CD4-positive, CD25-positive, alpha-beta regulatory T cell (primary cell): ENCODE results near the gene AMPH. TPM values are rescaled to one million over a fixed set of nuclear protein-coding genes. Genes with fewer than 3 reads are reported as not detected.

Experiments
- ATAC-seq, 2 donors: fragments of 150-1000 bp; cut with Tn5 transposase; one replicate each; pipeline ENCODE4 v1.10.0; 2021; ENCODE audit warnings: low read depth in 2 of 2, moderate number of reproducible peaks in 2 of 2, moderate library complexity in 1 of 2
- DNase-seq, 3 donors: peaks; one replicate each; pipeline versions ENCODE4 v3.0.0 to v3.0.0-alpha.2; 2012 to 2022; ENCODE audit warnings: mixed read lengths in 1 of 3
- H3K27ac ChIP-seq: one replicate; pipeline ENCODE4 v1.7.0; 2013; ENCODE audit warnings: mild to moderate bottlenecking, low read length; ENCODE audit not compliant: insufficient read depth, poor library complexity, severe bottlenecking
- H3K27me3 ChIP-seq: one replicate; pipeline ENCODE4 v1.7.0; 2013; ENCODE audit warnings: low read length; ENCODE audit not compliant: control insufficient read depth, insufficient read depth
- H3K36me3 ChIP-seq: one replicate; pipeline ENCODE4 v1.7.0; 2013; ENCODE audit warnings: mild to moderate bottlenecking, low read length, moderate library complexity; ENCODE audit not compliant: control insufficient read depth, insufficient read depth
- H3K4me1 ChIP-seq: 2 replicates; pipeline ENCODE4 v1.7.0; 2013; ENCODE audit warnings: mild to moderate bottlenecking, low read length; ENCODE audit not compliant: insufficient read depth, control insufficient read depth, poor library complexity, severe bottlenecking
- H3K4me3 ChIP-seq: one replicate; pipeline ENCODE4 v1.7.0; 2013; ENCODE audit warnings: low read depth, mild to moderate bottlenecking, low read length, moderate library complexity
- H3K9me3 ChIP-seq, 2 experiments: 1 replicate in 1 of 2; 2 replicates in 1 of 2; pipeline ENCODE4 v1.7.0; 2013; ENCODE audit warnings: low read length in 2 of 2, mild to moderate bottlenecking in 1 of 2, moderate library complexity in 1 of 2; ENCODE audit not compliant: control insufficient read depth in 2 of 2
- H3K27ac Mint-ChIP-seq, 3 donors: one replicate each; pipeline ENCODE4 v1.8.0; 2020 to 2022; ENCODE audit warnings: mild to moderate bottlenecking in 3 of 3, mixed read lengths in 3 of 3, moderate library complexity in 2 of 3
- H3K27me3 Mint-ChIP-seq: one replicate; pipeline ENCODE4 v1.8.0; 2022; ENCODE audit warnings: mild to moderate bottlenecking, mixed read lengths
- H3K36me3 Mint-ChIP-seq: one replicate; pipeline ENCODE4 v1.8.0; 2020; ENCODE audit warnings: mixed read lengths
- H3K4me1 Mint-ChIP-seq, 4 donors: one replicate each; pipeline ENCODE4 v1.8.0; 2020 to 2022; ENCODE audit warnings: mixed read lengths in 4 of 4, mild to moderate bottlenecking in 1 of 4
- H3K4me3 Mint-ChIP-seq, 4 donors: one replicate each; pipeline ENCODE4 v1.8.0; 2020 to 2022; ENCODE audit warnings: mild to moderate bottlenecking in 4 of 4, mixed read lengths in 4 of 4, moderate library complexity in 3 of 4
- H3K9me3 Mint-ChIP-seq, 7 donors: one replicate each; pipeline ENCODE4 v1.8.0; 2020 to 2022; ENCODE audit warnings: mixed read lengths in 7 of 7, mild to moderate bottlenecking in 3 of 7, moderate library complexity in 2 of 7
- polyA plus RNA-seq, 4 donors: library from polyadenylated mRNA; unstranded; fragments of 300-500 nt; fragmentation: Illumina TruSeq; gene quantifications; one replicate each; pipeline ENCODE4 v1.2.3, GENCODE V29; 2021
- total RNA-seq: library from RNA; stranded (reverse); gene quantifications from one replicate; pipeline ENCODE4 v1.2.3, GENCODE V29; 2022

Gene AMPH
- total and polyA plus RNA-seq, 5 donors from 2014 or later = 0.09 to 0.11 (median 0.10) TPM; not detected in 2

DNA sequence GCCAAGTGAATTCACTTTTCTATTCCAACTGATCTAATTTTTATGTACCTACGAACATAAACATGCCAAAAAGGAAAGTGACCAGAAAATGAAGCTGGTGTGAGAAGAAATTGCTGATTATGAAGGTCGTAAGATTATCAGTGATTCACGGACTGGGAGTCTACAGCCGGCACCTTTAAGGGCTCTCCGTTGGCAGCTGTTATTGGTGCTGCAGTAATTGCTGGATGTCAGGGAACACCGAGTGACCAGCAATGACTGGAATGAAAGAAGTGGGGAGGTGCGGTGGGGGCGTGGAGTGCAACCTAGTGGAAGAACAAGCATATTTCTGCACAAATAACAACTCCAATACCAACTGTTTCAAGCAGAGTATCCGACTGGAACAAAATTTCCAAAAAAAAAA lies 247.9 kb downstream of the AMPH start:
- Histone ChIP-seq H3K4me3 (no peak overlapping the region), H3K9me3 (no peaks in the 10 kb centered on the region), H3K27ac (no peak overlapping the region), H3K4me1 (no peaks in the 10 kb centered on the region), H3K27me3 (no peaks in the 10 kb centered on the region), H3K36me3 (peaks cover 4% of the 10 kb centered on the region)
- peaks cover 0 to 5% (median under 1%) of the 10 kb centered on the region in 4 donors for H3K4me1 Mint-ChIP-seq
- no peak overlapping the region for H3K4me3 Mint-ChIP-seq
- peaks cover 0 to 2% (median 0%) of the 10 kb centered on the region in 7 donors for H3K9me3 Mint-ChIP-seq
- H3K27me3 Mint-ChIP-seq = no peaks in the 10 kb centered on the region
- peaks cover 9% of the 10 kb centered on the region for H3K36me3 Mint-ChIP-seq
- peak overlapping the region in 1 of 3 donors; percentile 85 for H3K27ac Mint-ChIP-seq
- no peak for ATAC-seq
- DNase-seq = no peak

DNA sequence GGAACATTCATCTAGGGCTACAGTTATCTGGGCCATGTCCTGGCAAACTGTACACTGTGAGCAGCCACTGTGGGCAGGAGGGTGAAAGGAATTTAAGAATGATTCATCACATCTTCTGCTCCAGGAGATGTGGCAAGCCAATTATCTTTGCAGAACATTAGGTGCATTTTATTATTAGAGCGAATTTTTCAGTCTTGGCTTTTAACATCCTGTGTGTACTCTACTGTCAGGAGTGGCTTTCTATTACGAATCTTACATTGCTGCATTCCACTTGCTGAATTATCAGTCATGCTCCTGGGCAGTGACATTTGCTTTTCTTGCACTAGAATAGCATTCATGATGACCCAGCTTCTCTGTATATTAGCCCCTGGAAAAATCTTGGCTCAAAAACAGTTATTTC lies 248.5 kb downstream of the AMPH start:
- Mint-ChIP-seq H3K27me3 (no peaks in the 10 kb centered on the region), H3K4me3 (no peak overlapping the region), H3K4me1 (peaks cover 0 to 5% (median under 1%) of the 10 kb centered on the region in 4 donors), H3K36me3 (peaks cover 10% of the 10 kb centered on the region), H3K27ac (no peak overlapping the region), H3K9me3 (peaks cover 0 to 2% (median 0%) of the 10 kb centered on the region in 7 donors)
- Histone ChIP-seq H3K36me3 (peaks cover 5% of the 10 kb centered on the region), H3K4me1 (no peaks in the 10 kb centered on the region), H3K9me3 (no peaks in the 10 kb centered on the region), H3K4me3 (no peak overlapping the region), H3K27me3 (no peaks in the 10 kb centered on the region), H3K27ac (no peak overlapping the region)
- ATAC-seq (no peak), DNase-seq (no peak)

DNA sequence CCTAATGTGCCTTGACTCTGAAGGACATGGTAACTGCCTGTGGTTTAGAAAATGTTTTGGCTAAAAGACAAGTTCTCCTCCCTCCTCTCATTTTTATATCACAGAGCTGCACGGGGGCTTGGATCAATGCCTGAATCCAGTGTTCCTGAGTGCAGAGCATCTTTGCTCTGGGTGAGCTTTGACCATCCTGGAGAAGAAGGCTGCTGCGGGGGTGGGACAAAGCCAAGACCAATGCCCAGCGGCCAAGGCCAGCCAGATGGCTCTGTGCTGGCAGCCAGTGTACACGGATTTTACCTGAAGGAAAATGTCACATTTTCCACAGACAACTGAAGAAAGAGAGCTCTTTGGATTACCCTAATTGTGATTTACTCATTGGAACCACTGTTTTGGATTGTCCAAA lies 255.7 kb downstream of the AMPH start:
- Mint-ChIP-seq H3K27ac (no peak overlapping the region), H3K36me3 (peaks cover 17% of the 10 kb centered on the region), H3K4me1 (peaks cover 0 to 17% (median 13%) of the 10 kb centered on the region in 4 donors), H3K4me3 (no peak overlapping the region), H3K27me3 (no peaks in the 10 kb centered on the region), H3K9me3 (peaks cover 0 to 2% (median 0%) of the 10 kb centered on the region in 7 donors)
- H3K27ac ChIP-seq = no peak overlapping the region
- no peaks in the 10 kb centered on the region for H3K27me3 ChIP-seq
- H3K4me3 ChIP-seq = no peak overlapping the region
- no peaks in the 10 kb centered on the region for H3K4me1 ChIP-seq
- H3K36me3 ChIP-seq = peaks cover 26% of the 10 kb centered on the region
- no peaks in the 10 kb centered on the region for H3K9me3 ChIP-seq
- no peak for DNase-seq
- no peak for ATAC-seq

DNA sequence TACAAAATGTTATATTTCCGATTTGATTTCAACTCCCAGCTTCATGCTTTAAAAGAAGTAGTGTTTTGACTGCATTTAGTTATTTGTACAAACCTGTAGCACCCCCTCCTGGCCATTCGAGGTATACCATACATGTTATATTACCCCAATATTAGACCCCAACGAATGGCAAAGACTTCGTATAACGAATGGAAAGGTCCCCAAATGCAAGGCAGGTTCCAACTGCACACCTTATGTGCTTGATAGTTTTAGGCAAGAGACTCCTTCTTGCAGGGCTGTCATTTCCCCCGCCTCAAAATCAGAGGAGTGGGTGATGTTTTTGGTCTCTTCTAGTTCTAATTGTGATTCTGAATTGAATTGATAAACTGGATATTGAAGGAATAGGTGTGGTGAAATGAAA lies 256.7 kb downstream of the AMPH start:
- no peak overlapping the region for H3K4me3 ChIP-seq
- Mint-ChIP-seq H3K4me3 (no peak overlapping the region), H3K4me1 (peaks cover 6 to 25% (median 21%) of the 10 kb centered on the region in 4 donors), H3K36me3 (peaks cover 10% of the 10 kb centered on the region), H3K9me3 (peaks cover 0 to 2% (median 0%) of the 10 kb centered on the region in 7 donors), H3K27me3 (no peaks in the 10 kb centered on the region), H3K27ac (no peak overlapping the region)
- ATAC-seq = peak; percentile 59 to 63
- no peak overlapping the region for H3K27ac ChIP-seq
- H3K27me3 ChIP-seq = no peaks in the 10 kb centered on the region
- peaks cover 22% of the 10 kb centered on the region for H3K36me3 ChIP-seq
- H3K4me1 ChIP-seq = peaks cover 9% of the 10 kb centered on the region
- no peaks in the 10 kb centered on the region for H3K9me3 ChIP-seq
- DNase-seq = peak; percentile 47 to 64 (median 60)

DNA sequence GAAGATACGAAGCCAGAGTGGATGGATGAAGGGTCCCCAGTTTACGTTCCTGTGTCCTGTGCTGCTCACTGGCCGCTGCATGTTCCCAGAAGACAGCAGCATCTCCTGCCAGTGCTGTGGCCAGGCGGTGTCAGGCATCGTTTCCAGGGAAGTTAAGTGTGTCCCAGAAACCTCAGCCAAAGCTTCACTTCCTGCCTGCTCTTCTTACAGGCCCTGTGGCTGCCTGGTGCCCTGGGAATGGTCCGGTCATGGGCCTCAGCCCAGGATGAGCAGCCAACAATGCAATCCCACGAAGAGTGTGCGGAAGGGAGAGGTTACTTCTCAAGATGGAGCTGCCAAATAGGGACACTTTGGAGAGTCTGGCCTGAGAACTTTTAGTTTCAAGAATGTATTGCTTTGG lies 258.0 kb downstream of the AMPH start:
- no peak overlapping the region for H3K4me3 Mint-ChIP-seq
- peaks cover 10% of the 10 kb centered on the region for H3K36me3 Mint-ChIP-seq
- Histone ChIP-seq H3K36me3 (peaks cover 22% of the 10 kb centered on the region), H3K4me1 (peaks cover 21% of the 10 kb centered on the region), H3K9me3 (no peaks in the 10 kb centered on the region), H3K27me3 (no peaks in the 10 kb centered on the region), H3K4me3 (no peak overlapping the region), H3K27ac (no peak overlapping the region)
- peaks cover 4% of the 10 kb centered on the region for H3K27me3 Mint-ChIP-seq
- ATAC-seq = no peak
- no peak for DNase-seq
- H3K4me1 Mint-ChIP-seq = peaks cover 11 to 39% (median 32%) of the 10 kb centered on the region in 4 donors
- H3K27ac Mint-ChIP-seq = no peak overlapping the region
- H3K9me3 Mint-ChIP-seq = no peaks in the 10 kb centered on the region

DNA sequence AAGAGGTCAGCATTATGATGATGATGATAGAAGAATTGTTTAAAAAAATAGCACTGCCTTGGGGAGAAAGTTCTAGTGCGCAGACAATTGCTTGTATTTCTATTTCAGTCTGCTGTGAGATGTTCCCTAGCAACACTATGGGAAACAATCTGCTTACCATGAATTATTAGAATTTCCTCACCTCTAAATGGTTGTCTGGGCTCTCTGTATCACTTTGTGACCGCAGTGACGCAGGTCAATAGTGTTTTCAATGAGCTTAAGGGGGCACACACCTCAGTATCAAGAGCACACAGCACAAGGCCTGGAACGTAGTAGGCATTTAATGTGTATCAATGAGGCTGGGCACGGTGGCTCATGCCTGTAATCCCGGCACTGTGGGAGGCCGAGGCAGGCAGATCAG lies 258.9 kb downstream of the AMPH start:
- Mint-ChIP-seq H3K9me3 (no peaks in the 10 kb centered on the region), H3K36me3 (peaks cover 5% of the 10 kb centered on the region), H3K27ac (peak overlapping the region in 2 of 3 donors; percentile 68 to 70), H3K27me3 (peaks cover 4% of the 10 kb centered on the region), H3K4me3 (no peak overlapping the region), H3K4me1 (peaks cover 16 to 48% (median 39%) of the 10 kb centered on the region in 4 donors)
- Histone ChIP-seq H3K36me3 (peaks cover 18% of the 10 kb centered on the region), H3K27ac (no peak overlapping the region), H3K4me3 (no peak overlapping the region), H3K27me3 (no peaks in the 10 kb centered on the region), H3K4me1 (peaks cover 29% of the 10 kb centered on the region), H3K9me3 (no peaks in the 10 kb centered on the region)
- no peak for ATAC-seq
- no peak for DNase-seq

DNA sequence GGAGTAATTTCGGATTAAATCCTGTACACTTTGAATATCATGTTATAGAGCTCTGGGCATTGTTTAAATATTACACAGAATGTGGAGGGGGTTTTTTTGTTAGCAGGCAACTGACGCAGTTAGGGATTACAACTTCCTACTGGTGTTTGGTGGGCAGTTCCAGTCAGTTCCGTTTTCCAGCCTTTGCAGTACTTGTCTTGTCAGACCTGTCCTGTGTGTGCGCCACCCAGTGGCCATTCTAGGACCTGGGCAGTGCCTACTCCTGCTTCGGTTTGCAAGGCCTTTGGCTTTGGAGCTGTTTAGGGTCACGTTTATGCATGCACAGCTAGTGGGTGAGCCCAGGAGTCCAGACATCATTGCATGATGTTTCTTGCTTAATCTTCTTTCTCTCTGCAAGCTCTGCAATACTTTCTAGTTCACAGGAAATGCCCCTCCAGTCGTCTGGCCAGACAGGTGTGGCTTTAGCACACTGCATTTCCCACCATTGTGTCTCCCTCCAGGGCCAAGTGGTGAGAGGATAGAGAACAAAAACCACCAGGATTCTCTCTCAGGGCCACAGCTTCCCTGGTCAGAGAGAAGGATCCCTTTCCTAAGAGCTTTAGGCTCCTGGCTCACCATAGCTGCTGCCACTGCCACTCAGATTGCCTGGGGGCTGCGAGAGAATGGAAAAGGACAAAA lies 261.2 kb downstream of the AMPH start:
- H3K36me3 ChIP-seq = peaks cover 5% of the 10 kb centered on the region
- peak; percentile 52 to 82 (median 57) for DNase-seq
- peak overlapping the region; percentile 35 for H3K27ac ChIP-seq
- Mint-ChIP-seq H3K9me3 (no peaks in the 10 kb centered on the region), H3K27me3 (peaks cover 4% of the 10 kb centered on the region), H3K4me3 (peak overlapping the region; percentile 12 to 76 (median 53)), H3K36me3 (no peaks in the 10 kb centered on the region), H3K4me1 (peaks cover 16 to 65% (median 52%) of the 10 kb centered on the region in 4 donors), H3K27ac (peak overlapping the region; percentile 83 to 95 (median 85))
- no peaks in the 10 kb centered on the region for H3K27me3 ChIP-seq
- H3K4me1 ChIP-seq = peaks cover 39% of the 10 kb centered on the region
- H3K9me3 ChIP-seq = no peaks in the 10 kb centered on the region
- no peak overlapping the region for H3K4me3 ChIP-seq
- ATAC-seq = peak; percentile 45 to 67

DNA sequence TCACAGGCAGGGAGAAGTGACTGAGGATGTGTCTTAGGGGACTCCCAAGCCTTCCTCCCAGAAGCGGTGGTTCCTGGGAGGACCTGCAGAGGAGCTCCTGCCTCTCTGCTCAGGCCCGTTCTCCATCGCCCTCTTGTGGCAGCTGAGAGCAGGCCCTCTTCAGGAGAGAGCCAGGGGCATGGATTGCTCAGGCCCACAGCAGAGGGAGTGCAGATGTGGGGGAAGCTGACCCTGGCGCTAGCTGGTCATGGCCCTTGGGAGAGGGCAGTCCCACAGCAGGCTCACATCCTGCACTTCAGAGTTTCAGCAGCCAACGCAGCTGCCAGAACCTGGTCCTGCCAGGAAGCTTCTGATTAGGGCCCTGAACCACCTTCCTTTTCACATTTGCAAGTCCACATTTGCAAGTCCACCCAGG lies 263.0 kb downstream of the AMPH start:
- Mint-ChIP-seq H3K4me1 (peaks cover 16 to 77% (median 64%) of the 10 kb centered on the region in 4 donors), H3K36me3 (no peaks in the 10 kb centered on the region), H3K27me3 (peaks cover 4% of the 10 kb centered on the region), H3K9me3 (no peaks in the 10 kb centered on the region), H3K4me3 (peak overlapping the region; percentile 55 to 91 (median 68)), H3K27ac (peak overlapping the region; percentile 85 to 95 (median 85))
- Histone ChIP-seq H3K4me3 (peak overlapping the region; percentile 66), H3K27me3 (no peaks in the 10 kb centered on the region), H3K9me3 (no peaks in the 10 kb centered on the region), H3K4me1 (peaks cover 44% of the 10 kb centered on the region), H3K36me3 (peaks cover 3% of the 10 kb centered on the region), H3K27ac (peak overlapping the region; percentile 76)
- DNase-seq = peak; percentile 63 to 76 (median 73)
- ATAC-seq = peak; percentile 63 to 65
